Osteocyte (in vitro differentiated cells): ENCODE data around the gene ANTXR1. TPM values are rescaled to one million over a fixed set of nuclear protein-coding genes. Genes with fewer than 3 reads are reported as not detected.

Experiments used
- DNase-seq: peaks from one replicate; pipeline ENCODE4 v3.0.0; 2021; ENCODE audit warnings: mixed read lengths; ENCODE audit not compliant: unreplicated experiment; ENCODE audit errors: extremely low spot score
- H3K27ac Mint-ChIP-seq: one replicate; pipeline ENCODE4 v1.8.0; 2021; ENCODE audit warnings: mild to moderate bottlenecking, mixed read lengths; ENCODE audit not compliant: unreplicated experiment
- H3K27me3 Mint-ChIP-seq: one replicate; pipeline ENCODE4 v1.8.0; 2021; ENCODE audit warnings: mixed read lengths; ENCODE audit not compliant: unreplicated experiment
- H3K36me3 Mint-ChIP-seq: one replicate; pipeline ENCODE4 v1.8.0; 2021; ENCODE audit warnings: mixed read lengths; ENCODE audit not compliant: unreplicated experiment
- H3K4me1 Mint-ChIP-seq: one replicate; pipeline ENCODE4 v1.8.0; 2021; ENCODE audit warnings: mixed read lengths; ENCODE audit not compliant: unreplicated experiment
- H3K4me3 Mint-ChIP-seq: one replicate; pipeline ENCODE4 v1.8.0; 2021; ENCODE audit warnings: mild to moderate bottlenecking, moderate library complexity, mixed read lengths; ENCODE audit not compliant: unreplicated experiment
- H3K9me3 Mint-ChIP-seq: one replicate; pipeline ENCODE4 v1.8.0; 2021; ENCODE audit warnings: mixed read lengths; ENCODE audit not compliant: unreplicated experiment
- microRNA-seq: library from miRNA; unstranded; fragments of <30 nt; microRNA quantifications from one replicate; pipeline ENCODE4 v1.1.0, GENCODE V29; 2020; ENCODE audit not compliant: unreplicated experiment
- total RNA-seq: library from RNA; stranded (reverse); gene quantifications from 2 replicates; pipeline ENCODE4 v1.2.1, GENCODE V29; 2021
- TF ChIP-seq, protein P1 (sequence below): fragments of 200-600 bp; sonication (generic); IDR thresholded peaks from 2 replicates; pipeline ENCODE4 v1.5.0; 2021; ENCODE audit warnings: antibody characterized with exemption, mild to moderate bottlenecking, moderate library complexity

The ANTXR1 gene
- total RNA-seq, 1 donor from 2014 or later, result 144 TPM

DNA sequence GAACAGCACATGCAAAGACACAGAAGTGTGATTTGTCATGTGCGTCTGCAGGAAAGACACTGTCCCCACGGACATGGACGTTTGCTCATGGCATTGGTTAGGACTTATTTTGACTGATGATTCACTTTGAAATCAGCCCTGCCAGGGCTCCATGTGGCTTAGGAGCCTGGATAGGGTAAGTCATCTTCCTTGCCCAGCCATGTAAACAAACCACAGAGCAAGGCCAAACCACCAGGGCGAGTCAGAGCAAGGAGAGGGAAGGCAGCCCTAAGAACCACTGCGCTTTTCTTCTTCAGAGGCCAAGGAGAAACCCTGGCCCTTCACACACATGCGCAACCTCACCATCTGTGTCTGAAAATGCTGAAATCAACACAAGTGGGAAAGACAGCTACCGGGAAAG, 285.3 kb downstream of the ANTXR1 start:
- TF ChIP-seq, protein P1, sequence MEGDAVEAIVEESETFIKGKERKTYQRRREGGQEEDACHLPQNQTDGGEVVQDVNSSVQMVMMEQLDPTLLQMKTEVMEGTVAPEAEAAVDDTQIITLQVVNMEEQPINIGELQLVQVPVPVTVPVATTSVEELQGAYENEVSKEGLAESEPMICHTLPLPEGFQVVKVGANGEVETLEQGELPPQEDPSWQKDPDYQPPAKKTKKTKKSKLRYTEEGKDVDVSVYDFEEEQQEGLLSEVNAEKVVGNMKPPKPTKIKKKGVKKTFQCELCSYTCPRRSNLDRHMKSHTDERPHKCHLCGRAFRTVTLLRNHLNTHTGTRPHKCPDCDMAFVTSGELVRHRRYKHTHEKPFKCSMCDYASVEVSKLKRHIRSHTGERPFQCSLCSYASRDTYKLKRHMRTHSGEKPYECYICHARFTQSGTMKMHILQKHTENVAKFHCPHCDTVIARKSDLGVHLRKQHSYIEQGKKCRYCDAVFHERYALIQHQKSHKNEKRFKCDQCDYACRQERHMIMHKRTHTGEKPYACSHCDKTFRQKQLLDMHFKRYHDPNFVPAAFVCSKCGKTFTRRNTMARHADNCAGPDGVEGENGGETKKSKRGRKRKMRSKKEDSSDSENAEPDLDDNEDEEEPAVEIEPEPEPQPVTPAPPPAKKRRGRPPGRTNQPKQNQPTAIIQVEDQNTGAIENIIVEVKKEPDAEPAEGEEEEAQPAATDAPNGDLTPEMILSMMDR, result no peak
- no peaks in the 10 kb centered on the region for H3K27me3 Mint-ChIP-seq
- no peaks in the 10 kb centered on the region for H3K36me3 Mint-ChIP-seq
- H3K27ac Mint-ChIP-seq, result no peak overlapping the region
- peaks cover 18% of the 10 kb centered on the region for H3K4me1 Mint-ChIP-seq
- no peak overlapping the region for H3K4me3 Mint-ChIP-seq
- H3K9me3 Mint-ChIP-seq, result no peaks in the 10 kb centered on the region
- DNase-seq, result no peak

DNA sequence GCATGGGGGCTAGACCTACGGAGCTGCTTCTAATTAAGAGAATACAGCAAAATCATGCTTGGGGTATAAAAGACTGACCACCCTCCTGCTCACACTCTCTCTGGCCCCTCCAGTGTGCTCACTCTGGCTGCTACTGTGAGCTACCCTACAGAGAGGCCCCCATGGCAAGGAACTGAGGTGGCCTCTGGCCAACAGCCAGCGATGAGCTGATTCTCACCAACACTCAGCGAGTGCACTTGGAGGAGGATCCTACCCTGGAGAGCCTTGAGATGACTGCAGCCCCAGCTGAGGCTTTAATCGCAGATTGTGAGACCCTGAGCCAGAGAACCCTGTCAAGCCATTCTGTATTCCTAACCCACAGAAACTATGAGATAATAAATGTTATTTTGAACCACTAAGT, 285.9 kb downstream of the ANTXR1 start:
- Mint-ChIP-seq H3K4me1 (peaks cover 18% of the 10 kb centered on the region), H3K27me3 (no peaks in the 10 kb centered on the region), H3K27ac (no peak overlapping the region), H3K4me3 (no peak overlapping the region), H3K9me3 (no peaks in the 10 kb centered on the region), H3K36me3 (no peaks in the 10 kb centered on the region)
- no peak for DNase-seq
- TF ChIP-seq, protein P1, result no peak

Small RNA genes lying within 50 kb of the gene (microRNA-seq; reads per million reads assigned to microRNA genes)
- gene MIR3126, result 3.8 reads per million

Other genes with a start within 250 kb of the ANTXR1 start
- gene BMP10, start 141.8 kb upstream of the ANTXR1 start, total RNA-seq, result not detected in 2 replicates
- gene GKN2, start 60.3 kb upstream of the ANTXR1 start, total RNA-seq, result not detected in 2 replicates
- gene GKN1, start 38.5 kb upstream of the ANTXR1 start, total RNA-seq, result not detected in 2 replicates